Neutrophil (primary cell): ENCODE data around the gene ILRUN.
"Not testable (repeated sequence)": the region's sequence is repeated elsewhere in the genome, so short reads cannot be mapped to it uniquely, and the experiment has no call there.

Experiments
- H3K27ac ChIP-seq: fragments of 200-600 bp; sonication (generic); 2 replicates; pipeline ENCODE4 v1.5.1; 2016; ENCODE audit warnings: mild to moderate bottlenecking, moderate library complexity
- H3K27me3 ChIP-seq: fragments of 200-600 bp; sonication (generic); 2 replicates; pipeline ENCODE4 v1.6.0; 2016; ENCODE audit warnings: mild to moderate bottlenecking
- H3K36me3 ChIP-seq: fragments of 200-600 bp; sonication (generic); 2 replicates; pipeline ENCODE4 v1.5.1; 2017
- H3K4me1 ChIP-seq, 2 experiments: fragments of 200-600 bp in 1 of 2; sonication (generic) in 1 of 2; 1 replicate in 1 of 2; 2 replicates in 1 of 2; pipeline versions ENCODE4 v1.5.1 to v1.6.1; 2013 to 2016; ENCODE audit warnings: low read depth in 1 of 2, low read length in 1 of 2, mild to moderate bottlenecking in 1 of 2, moderate library complexity in 1 of 2; ENCODE audit not compliant: control insufficient read depth in 1 of 2, insufficient read depth in 1 of 2
- H3K4me3 ChIP-seq, 2 experiments: fragments of 200-600 bp in 1 of 2; sonication (generic) in 1 of 2; 1 replicate in 1 of 2; 2 replicates in 1 of 2; pipeline ENCODE4 v1.5.1; 2013 to 2016; ENCODE audit warnings: low read depth in 1 of 2, low read length in 1 of 2, mild to moderate bottlenecking in 1 of 2, moderate library complexity in 1 of 2
- H3K9me3 ChIP-seq: fragments of 200-600 bp; sonication (generic); 2 replicates; pipeline ENCODE4 v1.5.1; 2016
- TF ChIP-seq, protein P1 (sequence below): fragments of 200-600 bp; sonication (generic); IDR thresholded peaks from 2 replicates; pipeline ENCODE4 v1.5.1; 2016; ENCODE audit warnings: antibody characterized with exemption

ILRUN gene

GRCh38 chr6:34654061-34654710 lies 42.4 kb downstream of the ILRUN start:
- no peaks in the 10 kb centered on the region for H3K9me3 ChIP-seq
- no peak overlapping the region for H3K4me3 ChIP-seq
- TF ChIP-seq, protein P1, sequence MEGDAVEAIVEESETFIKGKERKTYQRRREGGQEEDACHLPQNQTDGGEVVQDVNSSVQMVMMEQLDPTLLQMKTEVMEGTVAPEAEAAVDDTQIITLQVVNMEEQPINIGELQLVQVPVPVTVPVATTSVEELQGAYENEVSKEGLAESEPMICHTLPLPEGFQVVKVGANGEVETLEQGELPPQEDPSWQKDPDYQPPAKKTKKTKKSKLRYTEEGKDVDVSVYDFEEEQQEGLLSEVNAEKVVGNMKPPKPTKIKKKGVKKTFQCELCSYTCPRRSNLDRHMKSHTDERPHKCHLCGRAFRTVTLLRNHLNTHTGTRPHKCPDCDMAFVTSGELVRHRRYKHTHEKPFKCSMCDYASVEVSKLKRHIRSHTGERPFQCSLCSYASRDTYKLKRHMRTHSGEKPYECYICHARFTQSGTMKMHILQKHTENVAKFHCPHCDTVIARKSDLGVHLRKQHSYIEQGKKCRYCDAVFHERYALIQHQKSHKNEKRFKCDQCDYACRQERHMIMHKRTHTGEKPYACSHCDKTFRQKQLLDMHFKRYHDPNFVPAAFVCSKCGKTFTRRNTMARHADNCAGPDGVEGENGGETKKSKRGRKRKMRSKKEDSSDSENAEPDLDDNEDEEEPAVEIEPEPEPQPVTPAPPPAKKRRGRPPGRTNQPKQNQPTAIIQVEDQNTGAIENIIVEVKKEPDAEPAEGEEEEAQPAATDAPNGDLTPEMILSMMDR: no peak
- no peak overlapping the region for H3K27ac ChIP-seq
- peaks cover 13% of the 10 kb centered on the region for H3K36me3 ChIP-seq
- peaks cover 26 to 32% of the 10 kb centered on the region in 2 experiments for H3K4me1 ChIP-seq
- no peaks in the 10 kb centered on the region for H3K27me3 ChIP-seq

GRCh38 chr6:34652263-34652662 lies 44.3 kb downstream of the ILRUN start:
- Histone ChIP-seq H3K9me3 (no peaks in the 10 kb centered on the region), H3K27ac (no peak overlapping the region), H3K4me1 (peaks cover 19 to 28% of the 10 kb centered on the region in 2 experiments), H3K36me3 (peaks cover 19% of the 10 kb centered on the region), H3K27me3 (no peaks in the 10 kb centered on the region), H3K4me3 (no peak overlapping the region)
- TF ChIP-seq, protein P1: no peak

GRCh38 chr6:34650823-34651222 lies 45.7 kb downstream of the ILRUN start:
- H3K27ac ChIP-seq: no peak overlapping the region
- TF ChIP-seq, protein P1: no peak
- H3K27me3 ChIP-seq: no peaks in the 10 kb centered on the region
- H3K9me3 ChIP-seq: no peaks in the 10 kb centered on the region
- H3K36me3 ChIP-seq: peaks cover 22% of the 10 kb centered on the region
- peaks cover 12 to 18% of the 10 kb centered on the region in 2 experiments for H3K4me1 ChIP-seq
- no peak overlapping the region for H3K4me3 ChIP-seq

DNA sequence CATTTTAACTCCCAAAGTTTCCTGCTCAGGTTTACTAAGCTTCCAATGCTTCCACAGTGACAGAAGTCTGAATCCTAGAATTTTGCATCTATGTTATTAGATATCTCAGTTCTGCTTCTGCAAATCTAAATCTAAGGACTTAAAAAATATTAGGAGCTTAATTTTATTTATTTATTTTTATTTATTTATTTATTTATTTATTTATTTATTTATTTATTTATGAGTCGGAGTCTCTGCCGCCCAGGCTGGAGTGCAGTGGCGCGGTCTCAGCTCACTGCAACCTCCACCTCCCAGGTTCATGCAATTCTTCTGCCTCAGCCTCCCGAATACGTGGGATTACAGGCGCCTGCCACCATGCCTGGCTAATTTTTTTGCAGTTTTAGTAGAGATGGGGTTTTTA lies 46.3 kb downstream of the ILRUN start:
- not testable (repeated sequence) for H3K9me3 ChIP-seq, H3K27ac ChIP-seq, H3K4me3 ChIP-seq, H3K27me3 ChIP-seq
- peaks cover 28% of the 10 kb centered on the region for H3K36me3 ChIP-seq
- H3K4me1 ChIP-seq: peaks cover 8 to 14% of the 10 kb centered on the region in 2 experiments

- TF ChIP-seq, protein P1: no peak
- Histone ChIP-seq H3K27ac (no peak overlapping the region), H3K9me3 (no peaks in the 10 kb centered on the region), H3K36me3 (peaks cover 28% of the 10 kb centered on the region), H3K4me1 (peaks cover 8 to 10% of the 10 kb centered on the region in 2 experiments), H3K4me3 (no peak overlapping the region), H3K27me3 (no peaks in the 10 kb centered on the region)
Observed at GRCh38 chr6:34648806-34649205, 47.8 kb downstream of the ILRUN start.
